GM18511 (cell line): ENCODE measurements around the gene ZBTB42.
"Not testable (repeated sequence)": the region's sequence is repeated elsewhere in the genome, so short reads cannot be mapped to it uniquely, and the experiment has no call there.

ENCODE experiments used
- ATAC-seq: cut with Tn5 transposase; IDR thresholded peaks from one replicate; pipeline ENCODE4 v1.9.1; 2021; ENCODE audit warnings: mild to moderate bottlenecking, moderate library complexity; ENCODE audit not compliant: unreplicated experiment

Gene ZBTB42

DNA sequence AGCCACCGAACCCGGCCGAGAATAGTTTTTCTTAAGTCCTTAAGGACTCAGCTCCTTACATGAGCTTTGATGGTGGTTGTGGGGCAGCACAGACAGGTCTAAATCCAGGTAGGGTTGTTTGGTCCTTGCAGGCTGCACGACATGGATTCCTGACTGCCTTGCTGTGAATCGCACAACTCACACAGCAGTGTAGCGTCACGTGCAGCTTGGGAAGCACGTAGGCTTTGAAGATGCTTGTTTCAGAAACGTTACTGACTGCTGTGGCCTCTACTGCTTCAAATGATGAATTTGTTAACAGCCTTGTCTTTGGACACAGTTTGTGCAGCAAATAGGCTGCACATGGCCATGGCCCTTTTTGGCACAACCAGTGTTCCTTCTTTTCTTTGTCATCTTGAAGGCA lies 29.9 kb downstream of the ZBTB42 start:
- no peak for ATAC-seq

DNA sequence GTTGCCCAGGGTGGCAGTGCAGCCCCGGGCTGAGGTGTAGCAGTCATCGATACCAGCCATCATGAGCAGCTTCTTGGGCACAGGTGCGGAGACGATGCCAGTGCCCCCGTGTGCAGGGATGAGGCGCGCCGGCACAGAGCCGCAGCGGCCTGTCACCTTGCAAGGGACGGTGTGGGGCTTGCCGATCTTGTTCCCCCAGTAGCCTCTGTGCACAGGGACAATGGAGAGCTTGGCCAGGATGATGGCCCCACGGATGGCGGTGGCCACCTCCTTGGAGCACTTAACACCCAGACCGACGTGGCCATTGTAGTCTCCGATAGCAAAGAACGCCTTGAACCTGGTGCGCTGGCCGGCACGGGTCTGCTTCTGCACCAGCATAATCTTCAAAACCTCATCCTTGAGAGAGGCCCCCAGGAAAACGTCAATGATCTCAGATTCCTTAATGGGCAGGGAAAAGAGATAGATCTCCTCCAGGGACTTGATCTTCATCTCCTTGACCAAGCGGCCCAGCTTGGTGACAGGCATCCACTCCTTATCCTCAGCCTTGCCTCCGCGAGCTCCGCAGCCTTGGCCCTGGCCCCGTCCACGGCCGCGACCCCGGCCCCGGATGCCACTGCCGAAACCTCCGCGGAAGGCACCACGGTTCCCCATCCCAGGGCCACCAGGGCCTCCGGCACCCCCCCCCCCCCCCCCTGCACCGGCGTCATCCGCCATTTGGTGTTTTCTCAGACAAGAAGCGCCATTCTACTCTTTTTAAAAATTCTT lies 35.5 kb downstream of the ZBTB42 start:
- ATAC-seq: not testable (repeated sequence)

DNA sequence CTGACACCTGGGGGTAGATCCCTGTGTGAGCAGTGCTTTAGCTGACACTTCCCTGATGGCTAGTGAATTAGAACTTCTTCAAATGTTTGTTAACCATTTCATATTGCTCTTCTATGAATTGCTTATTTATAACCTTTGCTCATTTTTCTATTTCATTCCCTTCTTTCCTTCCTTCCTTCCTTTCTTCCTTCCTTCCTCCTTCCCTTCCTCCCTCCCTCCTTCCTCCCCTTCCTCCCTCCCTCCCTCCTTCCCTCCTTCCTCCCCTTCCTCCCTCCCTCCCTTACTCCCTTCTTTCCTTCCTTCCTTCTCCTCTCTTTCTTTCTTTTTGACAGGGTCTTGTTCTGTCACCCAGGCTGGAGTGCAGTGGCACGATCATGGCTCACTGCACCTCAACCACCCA lies 40.8 kb downstream of the ZBTB42 start:
- ATAC-seq: no peak

DNA sequence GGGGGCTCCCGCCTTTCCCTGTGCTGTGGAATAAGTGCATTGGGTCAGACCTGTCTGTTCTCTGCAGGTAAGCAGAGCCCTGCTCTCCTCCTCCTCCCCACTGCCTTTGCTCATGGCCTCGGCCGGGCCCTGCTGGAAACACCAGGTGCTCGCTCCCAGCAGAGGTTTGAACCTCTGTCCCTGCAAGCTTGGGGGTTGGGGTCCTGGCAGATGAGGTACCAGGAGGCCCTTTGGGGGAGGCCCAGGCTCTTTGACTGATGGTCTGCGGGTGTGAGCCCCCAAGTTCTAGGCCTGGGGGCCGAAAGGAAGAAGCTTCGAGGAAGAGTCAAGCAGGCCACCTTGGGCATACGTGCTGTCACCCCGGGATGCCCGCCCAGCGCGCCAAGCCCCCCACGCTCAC lies 42.1 kb downstream of the ZBTB42 start:
- ATAC-seq: no peak

DNA sequence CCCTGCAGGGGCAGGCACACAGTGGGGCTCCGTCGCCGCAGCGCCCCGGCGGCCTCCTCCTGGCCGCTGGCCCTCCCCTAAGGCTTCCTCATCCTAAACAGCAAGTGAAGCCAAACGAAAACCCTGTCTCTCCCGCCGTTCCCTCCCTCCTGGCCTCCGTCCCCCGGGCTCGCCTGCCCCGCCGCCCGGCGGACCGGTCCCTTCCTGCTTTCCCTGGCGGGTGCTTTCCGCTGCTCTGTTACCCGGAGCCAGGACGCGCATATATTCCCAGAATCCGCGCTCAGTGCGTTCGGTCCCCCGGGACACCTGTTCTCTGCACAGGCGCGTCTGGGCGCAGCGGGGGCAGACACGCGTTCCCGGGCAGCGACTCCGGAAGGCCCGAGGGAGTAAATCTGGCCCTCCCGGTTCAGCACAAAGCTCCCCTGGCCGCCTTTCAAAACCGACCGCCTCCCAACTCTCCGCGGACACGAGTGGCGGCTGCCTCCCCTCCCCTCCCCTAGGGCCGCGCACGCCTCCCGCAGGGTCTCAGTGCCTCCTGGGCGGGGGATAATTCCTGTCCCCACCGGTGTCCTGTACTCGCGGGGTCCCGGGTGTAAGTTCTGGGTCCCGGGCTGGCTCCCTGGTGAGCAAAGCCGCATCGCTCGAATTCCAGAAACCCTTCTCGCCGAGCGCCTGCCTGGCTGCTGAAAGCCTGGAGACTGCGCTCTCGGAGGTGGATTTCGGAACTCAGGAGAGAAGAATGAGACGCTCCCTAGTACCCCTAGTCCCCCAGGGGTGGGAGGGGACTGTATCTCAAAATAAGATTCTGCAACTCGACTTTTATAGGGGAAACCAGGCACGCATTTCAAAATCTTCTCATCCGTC lies 42.8 kb downstream of the ZBTB42 start:
- ATAC-seq: no peak

DNA sequence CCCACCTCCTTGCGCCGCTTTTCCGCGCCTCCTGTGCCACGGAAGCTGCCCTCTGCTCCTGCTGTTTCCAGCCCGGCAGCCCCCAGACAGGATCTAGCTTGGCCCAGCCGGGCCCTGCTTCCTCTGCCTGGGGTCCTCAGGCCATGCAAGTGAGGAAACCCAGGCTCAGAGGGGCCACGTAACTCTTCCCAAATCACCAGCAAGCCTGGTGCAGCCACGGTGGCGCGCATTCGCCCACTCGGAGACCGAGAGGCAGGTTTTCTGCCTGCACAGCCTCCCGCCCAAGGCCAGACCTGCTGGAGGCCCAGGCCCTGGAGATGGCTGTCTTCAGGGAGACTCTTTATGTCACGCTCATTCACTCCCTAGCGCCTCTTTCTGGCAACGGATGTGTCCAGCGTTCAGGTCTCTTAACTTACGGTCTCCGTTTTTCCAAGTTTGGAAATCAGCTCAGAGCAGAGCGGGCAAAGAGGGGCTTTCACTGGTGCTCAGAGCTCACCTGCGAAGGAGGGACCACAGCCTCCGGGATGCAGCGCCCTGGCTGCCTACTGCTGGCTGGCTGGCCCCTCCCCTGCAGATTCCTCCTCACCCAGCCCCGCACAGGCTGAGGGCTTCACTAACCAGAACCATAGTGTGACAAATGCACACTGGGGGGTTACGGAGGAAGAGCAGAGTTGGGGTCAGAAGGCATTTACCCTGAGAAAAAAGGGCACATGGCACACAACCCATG lies 43.6 kb downstream of the ZBTB42 start:
- no peak for ATAC-seq

DNA sequence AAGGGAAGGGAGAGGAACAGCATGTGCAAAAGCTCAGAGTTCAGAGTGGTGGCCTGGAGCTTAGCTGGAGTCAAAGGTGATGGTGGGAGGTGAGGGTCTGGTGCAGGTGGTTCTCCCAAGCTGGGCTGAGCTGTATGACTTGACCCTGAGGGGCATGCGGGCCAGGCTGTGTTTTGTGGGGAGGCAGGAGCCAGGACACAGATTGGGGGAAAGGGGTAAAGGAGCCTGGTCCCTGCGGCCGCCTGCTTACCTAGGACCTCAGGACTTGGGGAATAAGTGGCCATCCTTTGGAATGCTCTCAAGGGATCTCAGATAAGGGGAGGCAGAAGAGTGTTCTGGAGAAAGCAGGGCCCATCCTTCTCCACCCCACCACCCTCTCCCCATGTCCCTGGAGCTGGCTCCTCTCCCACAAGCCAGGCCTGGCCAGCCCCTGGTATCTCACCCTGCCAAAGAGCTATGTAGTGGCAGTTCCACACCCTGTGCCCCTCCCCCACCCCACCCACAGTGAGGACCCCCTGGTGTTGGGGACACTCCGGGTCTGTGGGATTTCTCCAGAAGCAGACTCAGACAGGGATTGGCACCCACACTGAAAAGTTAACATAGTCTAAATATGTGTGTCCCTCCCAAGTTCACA lies 44.2 kb downstream of the ZBTB42 start:
- no peak for ATAC-seq

DNA sequence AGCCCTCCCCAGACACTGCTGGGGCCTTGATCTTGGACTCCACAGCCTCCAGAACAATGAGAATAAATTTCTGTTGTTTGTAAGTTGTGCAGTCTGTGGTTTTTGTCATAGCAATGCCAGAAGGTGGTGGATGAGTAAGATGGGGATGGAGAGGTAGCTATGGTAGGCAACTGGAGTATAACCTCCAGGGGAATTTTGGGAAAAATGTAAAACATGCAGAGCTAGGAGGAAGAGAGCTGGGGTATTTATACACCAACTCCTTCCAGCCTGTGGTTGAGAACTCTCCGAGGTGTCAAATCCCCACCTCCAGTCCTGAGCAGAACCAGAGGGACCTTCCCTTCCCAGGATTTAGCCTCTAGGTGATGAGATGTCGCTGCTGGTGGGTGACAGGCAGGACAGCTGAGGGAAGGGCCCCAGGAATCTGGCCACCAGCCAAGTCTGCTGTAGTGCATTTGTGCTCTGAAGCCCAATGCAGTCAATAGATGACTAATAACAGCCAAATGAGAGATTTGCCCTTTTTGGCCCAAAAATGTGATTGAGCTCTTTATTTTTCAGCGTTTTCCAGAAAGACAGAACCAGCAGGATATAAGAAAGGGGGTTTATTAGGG lies 45.0 kb downstream of the ZBTB42 start:
- no peak for ATAC-seq

DNA sequence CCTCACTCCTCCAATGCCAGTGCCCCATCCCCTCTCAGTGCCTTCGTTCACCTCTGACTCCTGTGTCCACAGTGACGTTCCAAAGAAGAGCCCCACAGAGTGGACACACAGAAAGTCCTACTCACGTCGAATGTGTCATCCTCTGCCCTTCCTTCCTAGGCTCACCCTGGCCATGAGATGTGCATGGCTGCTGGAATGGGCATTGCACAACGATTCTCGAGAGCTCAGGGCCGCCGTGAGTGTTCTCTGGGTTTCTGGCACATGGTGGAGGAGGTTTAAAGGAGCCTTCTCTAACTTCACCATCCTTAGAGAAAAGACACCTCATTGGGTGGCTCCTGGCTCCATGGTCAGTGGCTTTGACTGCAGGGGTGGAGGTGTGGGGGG lies 51.4 kb downstream of the ZBTB42 start:
- no peak for ATAC-seq
